PC-9 (cell line): Measurements from ENCODE around the gene CLEC4M. TPM values are rescaled to one million over a fixed set of nuclear protein-coding genes. Genes with fewer than 3 reads are reported as not detected.
"Not testable (repeated sequence)": the region's sequence is repeated elsewhere in the genome, so short reads cannot be mapped to it uniquely, and the experiment has no call there.

Experiments used
- BruUV-seq: library from RNA; stranded (reverse); fragments of 400-500 nt; replicated peaks from 2 replicates; lab custom pipeline; 2021; lab: Mats Ljungman, UMichigan
- CTCF ChIA-PET: fragments of 300-600 bp; sonication (Branson Sonifier 250); formaldehyde crosslinking; loops from one replicate; lab custom pipeline; 2022; ENCODE audit warnings: antibody characterized with exemption; lab: Charles Lee
- POLR2A ChIA-PET: fragments of 300-600 bp; sonication (Branson Sonifier 250); formaldehyde crosslinking; loops from one replicate; lab custom pipeline; 2022; ENCODE audit warnings: antibody characterized with exemption; ENCODE audit not compliant: unreplicated experiment; lab: Charles Lee
- DNase-seq, 2 experiments: peaks; one replicate each; pipeline versions ENCODE4 v3.0.0 to v3.0.0-alpha.2; 2015 to 2022; ENCODE audit warnings: mixed read lengths in 1 of 2
- H2AFZ ChIP-seq: fragments of 200-600 bp; sonication (generic); 2 replicates; pipeline ENCODE4 v1.8.1; 2017; ENCODE audit warnings: antibody characterized with exemption
- H3F3A ChIP-seq: fragments of 200-600 bp; sonication (generic); 2 replicates; pipeline ENCODE4 v1.8.1; 2017; ENCODE audit warnings: antibody characterized with exemption, mild to moderate bottlenecking, low read depth; ENCODE audit not compliant: insufficient read depth
- H3K27ac ChIP-seq: fragments of 200-600 bp; sonication (generic); 2 replicates; pipeline ENCODE4 v1.6.1; 2016; ENCODE audit warnings: mixed run types
- H3K27me3 ChIP-seq: fragments of 200-600 bp; sonication (generic); 2 replicates; pipeline ENCODE4 v1.6.1; 2016; ENCODE audit warnings: low read depth, mixed run types; ENCODE audit not compliant: insufficient read depth
- H3K36me3 ChIP-seq: fragments of 200-600 bp; sonication (generic); 2 replicates; pipeline ENCODE4 v1.6.1; 2016; ENCODE audit warnings: low read depth, mixed run types
- H3K4me1 ChIP-seq: fragments of 200-600 bp; sonication (generic); replicated peaks from 2 replicates; pipeline ENCODE4 v1.6.1; 2016; ENCODE audit warnings: mixed run types; ENCODE audit not compliant: insufficient read depth
- H3K4me2 ChIP-seq: fragments of 200-600 bp; sonication (generic); 2 replicates; pipeline ENCODE4 v1.6.1; 2017; ENCODE audit warnings: mixed run types
- H3K4me3 ChIP-seq: fragments of 200-600 bp; sonication (generic); 2 replicates; pipeline ENCODE4 v1.6.1; 2016; ENCODE audit warnings: mixed run types
- H3K79me2 ChIP-seq: fragments of 200-600 bp; sonication (generic); 2 replicates; pipeline ENCODE4 v1.6.1; 2017; ENCODE audit warnings: low read depth, mixed run types
- H3K9me2 ChIP-seq: fragments of 200-600 bp; sonication (generic); 2 replicates; pipeline ENCODE4 v1.8.1; 2017; ENCODE audit warnings: mild to moderate bottlenecking; ENCODE audit not compliant: insufficient read depth
- H3K9me3 ChIP-seq: fragments of 200-600 bp; sonication (generic); 2 replicates; pipeline ENCODE4 v1.8.1; 2016; ENCODE audit warnings: low read depth; ENCODE audit not compliant: insufficient read depth
- H4K20me1 ChIP-seq: fragments of 200-600 bp; sonication (generic); 2 replicates; pipeline ENCODE4 v1.8.1; 2017; ENCODE audit not compliant: insufficient read depth
- EZH2 ChIP-seq: fragments of 200-600 bp; sonication (generic); IDR thresholded peaks from 2 replicates; pipeline ENCODE4 v1.8.0; 2017; ENCODE audit warnings: antibody characterized with exemption, low read depth
- intact Hi-C: fragments of 100-400 bp; cut with micrococcal nuclease; formaldehyde crosslinking; loops from one replicate; pipeline ENCODE4 v1.10.0; 2022; ENCODE audit not compliant: unreplicated experiment
- total RNA-seq: library from RNA; stranded (reverse); gene quantifications from 2 replicates; pipeline ENCODE4 v1.2.3, GENCODE V29; 2021
- TF ChIP-seq, protein P1 (sequence below): fragments of 200-600 bp; sonication (generic); conservative IDR thresholded peaks from 2 replicates; pipeline ENCODE4 v1.6.1; 2017; ENCODE audit warnings: mixed run types, antibody characterized with exemption, mild to moderate bottlenecking, moderate library complexity

The CLEC4M gene
- total RNA-seq, 1 experiment from 2014 or later: not detected

DNA sequence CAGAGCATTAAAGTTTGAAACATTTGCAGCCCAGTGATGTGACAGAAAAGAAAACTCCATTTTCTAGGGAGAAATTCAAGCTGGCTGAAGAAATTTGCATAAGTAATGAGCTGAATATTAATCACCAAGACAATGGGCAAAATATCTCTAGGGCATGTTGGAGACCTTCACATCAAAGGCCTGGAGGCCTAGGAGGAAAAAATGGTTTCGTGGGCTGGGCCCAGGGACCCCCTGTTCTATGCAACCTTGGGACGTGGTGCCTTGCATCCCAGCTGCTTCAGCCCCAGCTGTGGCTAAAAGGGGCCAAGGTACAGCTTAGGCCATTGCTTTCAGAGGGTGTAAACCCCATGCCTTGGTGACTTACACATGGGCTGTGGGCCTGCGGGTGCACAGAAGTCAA is 5.7 kb upstream of the CLEC4M start:
- TF ChIP-seq, protein P1, sequence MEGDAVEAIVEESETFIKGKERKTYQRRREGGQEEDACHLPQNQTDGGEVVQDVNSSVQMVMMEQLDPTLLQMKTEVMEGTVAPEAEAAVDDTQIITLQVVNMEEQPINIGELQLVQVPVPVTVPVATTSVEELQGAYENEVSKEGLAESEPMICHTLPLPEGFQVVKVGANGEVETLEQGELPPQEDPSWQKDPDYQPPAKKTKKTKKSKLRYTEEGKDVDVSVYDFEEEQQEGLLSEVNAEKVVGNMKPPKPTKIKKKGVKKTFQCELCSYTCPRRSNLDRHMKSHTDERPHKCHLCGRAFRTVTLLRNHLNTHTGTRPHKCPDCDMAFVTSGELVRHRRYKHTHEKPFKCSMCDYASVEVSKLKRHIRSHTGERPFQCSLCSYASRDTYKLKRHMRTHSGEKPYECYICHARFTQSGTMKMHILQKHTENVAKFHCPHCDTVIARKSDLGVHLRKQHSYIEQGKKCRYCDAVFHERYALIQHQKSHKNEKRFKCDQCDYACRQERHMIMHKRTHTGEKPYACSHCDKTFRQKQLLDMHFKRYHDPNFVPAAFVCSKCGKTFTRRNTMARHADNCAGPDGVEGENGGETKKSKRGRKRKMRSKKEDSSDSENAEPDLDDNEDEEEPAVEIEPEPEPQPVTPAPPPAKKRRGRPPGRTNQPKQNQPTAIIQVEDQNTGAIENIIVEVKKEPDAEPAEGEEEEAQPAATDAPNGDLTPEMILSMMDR: no peak
- TF ChIP-seq EZH2: no peak
- H3K9me2 ChIP-seq: no peaks in the 10 kb centered on the region
- ChIA-PET POLR2A (no interaction called here), CTCF (no interaction called here)
- no peak overlapping the region for H3K27ac ChIP-seq
- intact Hi-C loops: no loop called here
- no peak overlapping the region for H2AFZ ChIP-seq
- no peaks in the 10 kb centered on the region for H3K79me2 ChIP-seq
- no TSS peak for BruUV-seq
- no peaks in the 10 kb centered on the region for H3F3A ChIP-seq
- H3K4me3 ChIP-seq: no peak overlapping the region
- H3K4me1 ChIP-seq: no peaks in the 10 kb centered on the region
- no peaks in the 10 kb centered on the region for H4K20me1 ChIP-seq
- H3K36me3 ChIP-seq: no peaks in the 10 kb centered on the region
- peaks cover 10% of the 10 kb centered on the region; the same call in 1 of the 2 replicates for H3K27me3 ChIP-seq
- no peak for DNase-seq
- peaks cover 21% of the 10 kb centered on the region for H3K9me3 ChIP-seq
- no peak overlapping the region for H3K4me2 ChIP-seq

DNA sequence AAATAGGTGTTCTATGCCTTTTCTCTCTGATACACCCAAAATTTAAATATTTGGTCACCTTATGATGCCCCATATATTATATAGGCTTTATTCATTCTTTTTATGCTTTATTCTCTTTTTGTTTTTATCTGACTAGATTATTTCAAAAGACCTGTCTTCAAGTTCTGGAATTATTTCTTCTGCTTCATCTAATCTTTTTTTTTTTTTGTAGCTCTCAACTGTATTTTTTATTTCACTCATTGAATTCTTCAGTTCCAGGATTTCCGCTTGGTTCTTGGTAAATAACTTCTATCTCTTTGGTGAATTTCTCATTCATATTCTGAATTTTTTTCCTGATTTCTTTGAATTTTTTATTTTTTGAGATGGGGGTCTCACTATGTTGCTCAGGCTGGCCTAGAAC is 3.9 kb upstream of the CLEC4M start:
- no peaks in the 10 kb centered on the region for H3K79me2 ChIP-seq
- intact Hi-C loops: no loop called here
- CTCF ChIA-PET: no interaction called here
- no peak for DNase-seq
- no peaks in the 10 kb centered on the region for H3K4me1 ChIP-seq
- H3K27ac ChIP-seq: no peak overlapping the region
- H3K9me2 ChIP-seq: no peaks in the 10 kb centered on the region
- POLR2A ChIA-PET: no interaction called here
- no peaks in the 10 kb centered on the region for H3F3A ChIP-seq
- BruUV-seq: no TSS peak
- H3K4me2 ChIP-seq: no peak overlapping the region
- H4K20me1 ChIP-seq: no peaks in the 10 kb centered on the region
- H3K9me3 ChIP-seq: peaks cover 21% of the 10 kb centered on the region
- H3K4me3 ChIP-seq: no peak overlapping the region
- H2AFZ ChIP-seq: no peak overlapping the region
- no peak for TF ChIP-seq EZH2
- TF ChIP-seq, protein P1: no peak
- no peaks in the 10 kb centered on the region for H3K36me3 ChIP-seq
- peaks cover 13% of the 10 kb centered on the region; the same call in 1 of the 2 replicates for H3K27me3 ChIP-seq

DNA sequence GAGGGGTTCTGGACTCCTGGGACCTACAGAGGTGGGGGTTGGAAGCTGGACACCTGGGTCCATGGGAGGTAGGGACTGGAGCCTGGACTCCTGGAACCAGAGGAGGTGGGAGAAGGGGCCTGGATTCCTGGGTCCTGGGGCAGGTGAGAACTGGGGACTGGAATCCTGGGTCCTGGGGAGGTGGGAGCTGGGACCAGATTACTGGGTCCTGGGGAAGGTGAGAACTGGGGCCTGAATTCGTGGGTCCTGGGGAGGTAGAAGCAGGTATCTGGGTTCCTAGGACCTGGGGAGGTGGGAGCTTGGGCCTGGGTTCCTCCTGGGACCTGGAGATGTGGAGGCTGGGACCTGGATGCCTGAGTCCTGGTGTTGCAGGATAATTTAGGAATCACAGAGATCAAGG is 653 bp downstream of the CLEC4M start:
- POLR2A ChIA-PET: no interaction called here
- H3K4me2 ChIP-seq: no peak overlapping the region
- no peaks in the 10 kb centered on the region for H4K20me1 ChIP-seq
- no peak overlapping the region for H3K4me3 ChIP-seq
- no peaks in the 10 kb centered on the region for H3K36me3 ChIP-seq
- H3K9me3 ChIP-seq: peaks cover 7% of the 10 kb centered on the region; the same call in 1 of the 2 replicates
- TF ChIP-seq, protein P1: no peak
- no peak for TF ChIP-seq EZH2
- intact Hi-C loops: no loop called here
- H3K27me3 ChIP-seq: peaks cover 22% of the 10 kb centered on the region
- H2AFZ ChIP-seq: no peak overlapping the region
- H3K27ac ChIP-seq: no peak overlapping the region
- CTCF ChIA-PET: no interaction called here
- DNase-seq: no peak
- no peaks in the 10 kb centered on the region for H3K79me2 ChIP-seq
- no peaks in the 10 kb centered on the region for H3K4me1 ChIP-seq
- H3F3A ChIP-seq: no peaks in the 10 kb centered on the region
- H3K9me2 ChIP-seq: no peaks in the 10 kb centered on the region
- BruUV-seq: no TSS peak

DNA sequence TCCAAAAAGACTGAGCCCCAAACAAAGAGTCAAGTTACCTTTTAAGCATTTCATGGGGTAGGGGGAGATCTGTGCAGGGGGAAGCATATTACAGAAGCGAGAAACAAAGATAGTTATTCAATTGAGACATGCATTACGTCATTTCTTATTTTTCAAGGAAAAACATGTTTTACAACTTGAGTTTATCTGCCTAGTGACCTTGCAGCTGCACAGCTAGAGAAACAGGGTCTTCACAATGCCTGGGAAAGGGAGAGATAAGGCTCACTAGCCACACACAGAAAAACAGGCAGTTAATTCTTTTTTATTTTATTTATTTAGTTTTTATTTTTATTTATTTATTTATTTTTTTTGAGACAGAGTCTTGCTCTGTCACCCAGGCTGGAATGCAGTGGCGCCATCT is 1.1 kb downstream of the CLEC4M start:
- H3K4me2 ChIP-seq, H3K4me1 ChIP-seq, CTCF ChIA-PET, H2AFZ ChIP-seq, H3F3A ChIP-seq, H3K9me2 ChIP-seq, DNase-seq, BruUV-seq, intact Hi-C loops, POLR2A ChIA-PET, H3K9me3 ChIP-seq, H3K36me3 ChIP-seq, H4K20me1 ChIP-seq, H3K4me3 ChIP-seq, H3K27ac ChIP-seq, H3K79me2 ChIP-seq: not testable (repeated sequence)
- H3K27me3 ChIP-seq: peaks cover 27% of the 10 kb centered on the region

DNA sequence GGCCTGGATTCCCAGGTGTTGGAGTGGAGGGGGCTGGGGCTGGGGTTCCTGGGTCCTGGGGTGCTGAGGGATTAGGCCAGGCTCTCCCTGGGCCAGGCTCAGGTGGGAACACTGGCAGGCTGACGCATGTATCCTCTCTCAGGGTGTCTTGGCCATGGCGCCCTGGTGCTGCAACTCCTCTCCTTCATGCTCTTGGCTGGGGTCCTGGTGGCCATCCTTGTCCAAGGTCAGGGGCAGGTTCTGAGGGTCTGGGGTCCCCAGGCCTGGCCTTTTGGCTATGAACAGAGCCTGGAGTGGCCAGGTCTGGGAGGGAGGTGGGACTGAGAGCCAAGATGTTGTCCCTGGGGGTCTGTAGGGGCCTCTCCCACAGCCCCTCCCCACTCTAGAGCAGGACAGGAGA is 2.0 kb downstream of the CLEC4M start:
- H3F3A ChIP-seq, BruUV-seq, H3K4me2 ChIP-seq, H3K9me3 ChIP-seq, H4K20me1 ChIP-seq, H3K79me2 ChIP-seq, H3K4me1 ChIP-seq, H3K36me3 ChIP-seq, DNase-seq, H3K4me3 ChIP-seq, H3K9me2 ChIP-seq, intact Hi-C loops, H3K27ac ChIP-seq, CTCF ChIA-PET, POLR2A ChIA-PET, H2AFZ ChIP-seq: not testable (repeated sequence)
- H3K27me3 ChIP-seq: peaks cover 34% of the 10 kb centered on the region
